ENCODE results near the gene ANKRD9. TPM values are rescaled to one million over a fixed set of nuclear protein-coding genes. Genes with fewer than 3 reads are reported as not detected.

The ANKRD9 gene
- total RNA-seq, 1 donor from 2014 or later = 31.4 TPM

- H3K27ac Mint-ChIP-seq = peak overlapping the region; percentile 94
- H3K36me3 Mint-ChIP-seq = peaks cover 4% of the 10 kb centered on the region
- TF ChIP-seq, protein P1, sequence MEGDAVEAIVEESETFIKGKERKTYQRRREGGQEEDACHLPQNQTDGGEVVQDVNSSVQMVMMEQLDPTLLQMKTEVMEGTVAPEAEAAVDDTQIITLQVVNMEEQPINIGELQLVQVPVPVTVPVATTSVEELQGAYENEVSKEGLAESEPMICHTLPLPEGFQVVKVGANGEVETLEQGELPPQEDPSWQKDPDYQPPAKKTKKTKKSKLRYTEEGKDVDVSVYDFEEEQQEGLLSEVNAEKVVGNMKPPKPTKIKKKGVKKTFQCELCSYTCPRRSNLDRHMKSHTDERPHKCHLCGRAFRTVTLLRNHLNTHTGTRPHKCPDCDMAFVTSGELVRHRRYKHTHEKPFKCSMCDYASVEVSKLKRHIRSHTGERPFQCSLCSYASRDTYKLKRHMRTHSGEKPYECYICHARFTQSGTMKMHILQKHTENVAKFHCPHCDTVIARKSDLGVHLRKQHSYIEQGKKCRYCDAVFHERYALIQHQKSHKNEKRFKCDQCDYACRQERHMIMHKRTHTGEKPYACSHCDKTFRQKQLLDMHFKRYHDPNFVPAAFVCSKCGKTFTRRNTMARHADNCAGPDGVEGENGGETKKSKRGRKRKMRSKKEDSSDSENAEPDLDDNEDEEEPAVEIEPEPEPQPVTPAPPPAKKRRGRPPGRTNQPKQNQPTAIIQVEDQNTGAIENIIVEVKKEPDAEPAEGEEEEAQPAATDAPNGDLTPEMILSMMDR (conservative IDR thresholded peaks at IDR 0.05) = no peak
- peak overlapping the region; percentile 89 for H3K4me3 Mint-ChIP-seq
- H3K27me3 Mint-ChIP-seq = no peaks in the 10 kb centered on the region
- no peaks in the 10 kb centered on the region for H3K9me3 Mint-ChIP-seq
- DNase-seq (ENCODE audit: extremely low spot score, unreplicated experiment) = no peak
- peaks cover 21% of the 10 kb centered on the region for H3K4me1 Mint-ChIP-seq (ENCODE audit: unreplicated experiment)
These were observed 1.3 kb upstream of the ANKRD9 start for GRCh38 chr14:102510616-102511520.

DNA sequence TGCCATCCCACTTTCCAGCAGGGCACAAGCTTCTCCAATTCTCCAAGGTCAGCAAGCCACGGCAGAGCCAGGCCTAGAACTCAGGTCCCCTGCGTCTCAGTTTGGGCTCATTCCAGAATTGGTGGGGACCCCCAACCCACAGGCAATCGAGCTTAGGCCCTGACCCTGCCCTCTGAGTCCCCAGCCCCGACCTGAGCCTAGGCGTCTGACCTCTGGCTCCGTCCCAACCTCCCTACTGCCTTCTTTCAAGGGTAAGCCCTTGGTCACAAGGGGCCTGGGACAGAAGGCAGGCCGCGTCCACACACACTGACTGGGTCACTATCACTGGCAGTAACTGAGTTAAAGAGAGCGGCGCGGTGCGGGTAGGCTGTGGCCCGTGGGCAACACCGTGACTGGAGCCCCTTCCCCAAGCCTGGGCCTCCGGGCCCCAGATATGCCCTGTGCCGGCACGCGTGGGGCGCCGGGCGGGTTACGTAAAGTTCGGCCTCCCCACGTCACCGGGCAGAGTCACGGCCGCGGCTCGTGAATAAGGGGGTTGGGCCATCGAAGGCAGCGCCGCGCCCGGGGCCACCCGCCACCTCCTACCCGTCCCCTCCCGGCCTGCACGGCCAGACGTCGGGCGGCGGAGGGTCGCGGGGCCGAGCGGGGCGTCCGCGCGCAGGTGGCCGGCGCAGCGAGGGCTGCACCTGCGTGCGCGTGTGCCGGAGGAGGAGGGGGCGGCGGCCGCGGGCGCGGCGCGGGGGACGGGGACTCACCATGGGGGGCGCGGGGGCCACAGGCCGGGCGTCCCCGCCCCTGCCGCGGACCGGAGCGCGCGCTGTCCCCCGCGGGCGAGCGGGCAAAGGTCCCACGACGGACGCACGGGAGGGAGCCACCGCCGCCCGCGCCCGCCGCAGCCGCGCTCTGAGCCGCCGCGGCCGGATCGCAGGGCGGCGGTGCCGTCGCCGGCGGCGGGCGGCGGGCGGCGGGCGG lies 516 bp downstream of the ANKRD9 start:
- Mint-ChIP-seq H3K27ac (peak overlapping the region; percentile 98), H3K27me3 (no peaks in the 10 kb centered on the region), H3K9me3 (no peaks in the 10 kb centered on the region), H3K4me1 (ENCODE audit: unreplicated experiment) (peaks cover 21% of the 10 kb centered on the region), H3K4me3 (peak overlapping the region; percentile 90), H3K36me3 (peaks cover 4% of the 10 kb centered on the region)
- TF ChIP-seq, protein P1 (conservative IDR thresholded peaks at IDR 0.05) = no peak
- no peak for DNase-seq (ENCODE audit: extremely low spot score, unreplicated experiment)

DNA sequence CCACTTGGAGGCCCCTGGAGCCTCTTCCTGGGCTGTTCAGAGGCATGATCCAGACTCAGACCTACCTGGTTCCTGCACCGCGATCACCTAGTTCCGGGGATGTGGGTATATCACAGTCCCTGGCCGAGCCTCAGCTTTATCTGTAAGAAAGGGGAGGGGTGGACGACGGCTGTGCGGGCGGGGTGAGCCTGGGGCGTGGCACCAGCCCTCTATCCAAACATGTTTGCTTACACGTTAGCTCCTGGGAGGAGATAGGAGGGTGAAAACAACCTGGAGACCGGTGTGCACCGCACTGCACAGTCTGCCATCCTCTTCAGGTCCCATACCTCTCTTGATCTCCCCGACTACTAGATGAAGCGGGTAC lies 1.2 kb downstream of the ANKRD9 start:
- Mint-ChIP-seq H3K27ac (peak overlapping the region; percentile 98), H3K36me3 (peaks cover 4% of the 10 kb centered on the region), H3K4me3 (peak overlapping the region; percentile 90), H3K9me3 (no peaks in the 10 kb centered on the region), H3K4me1 (ENCODE audit: unreplicated experiment) (peaks cover 21% of the 10 kb centered on the region), H3K27me3 (no peaks in the 10 kb centered on the region)
- no peak for DNase-seq (ENCODE audit: extremely low spot score, unreplicated experiment)
- TF ChIP-seq, protein P1 (conservative IDR thresholded peaks at IDR 0.05) = no peak

- H3K27me3 Mint-ChIP-seq = no peaks in the 10 kb centered on the region
- no peaks in the 10 kb centered on the region for H3K9me3 Mint-ChIP-seq
- H3K36me3 Mint-ChIP-seq = peaks cover 4% of the 10 kb centered on the region
- TF ChIP-seq, protein P1 (conservative IDR thresholded peaks at IDR 0.05) = peak; percentile 25
- H3K4me1 Mint-ChIP-seq (ENCODE audit: unreplicated experiment) = peaks cover 21% of the 10 kb centered on the region
- no peak for DNase-seq (ENCODE audit: extremely low spot score, unreplicated experiment)
- H3K4me3 Mint-ChIP-seq = peak overlapping the region; percentile 90
- peak overlapping the region; percentile 98 for H3K27ac Mint-ChIP-seq
These were observed 1.7 kb downstream of the ANKRD9 start for GRCh38 chr14:102507857-102508312.

DNA sequence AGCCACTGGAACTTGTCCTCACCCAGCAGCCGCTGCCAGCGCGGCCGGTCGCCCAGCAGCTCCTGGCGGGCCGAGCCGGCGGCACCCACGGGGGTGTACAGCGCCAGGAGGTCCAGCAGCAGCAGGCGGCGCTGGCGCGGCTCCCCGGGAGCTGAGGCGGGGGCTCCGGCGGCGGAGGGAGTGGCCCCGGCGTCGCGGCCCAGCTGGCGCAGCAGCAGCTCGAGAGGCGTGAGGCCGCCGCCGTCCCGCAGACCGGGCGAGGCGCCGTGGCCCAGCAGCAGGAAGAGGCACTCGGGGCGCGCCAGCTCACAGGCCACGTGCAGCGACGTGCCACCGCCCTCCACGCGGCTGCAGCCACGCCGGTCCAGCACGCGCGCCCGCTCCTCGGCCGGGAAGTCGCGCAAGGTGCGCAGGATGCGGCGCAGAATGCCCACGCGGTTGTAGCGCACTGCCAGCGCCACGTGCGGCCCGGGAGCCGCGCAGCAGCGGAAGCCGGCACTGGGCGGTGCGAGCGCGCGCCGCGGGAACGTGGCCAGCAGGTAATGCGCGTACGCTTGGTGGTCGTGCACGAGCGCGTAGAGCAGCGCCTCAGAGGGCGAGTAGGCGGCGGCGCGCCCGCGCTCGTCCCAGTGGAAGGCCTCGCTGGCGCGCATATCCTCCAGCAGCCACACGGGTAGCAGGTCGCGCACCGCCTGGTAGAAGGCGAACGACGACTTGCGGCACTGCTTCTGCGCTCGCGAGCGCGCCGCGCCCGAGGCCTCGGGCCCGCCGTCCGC lies 2.3 kb downstream of the ANKRD9 start:
- TF ChIP-seq, protein P1 (conservative IDR thresholded peaks at IDR 0.05) = no peak
- H3K36me3 Mint-ChIP-seq = peaks cover 4% of the 10 kb centered on the region
- H3K4me3 Mint-ChIP-seq = no peak overlapping the region
- DNase-seq (ENCODE audit: extremely low spot score, unreplicated experiment) = no peak
- H3K27ac Mint-ChIP-seq = no peak overlapping the region
- no peaks in the 10 kb centered on the region for H3K27me3 Mint-ChIP-seq
- H3K4me1 Mint-ChIP-seq (ENCODE audit: unreplicated experiment) = peaks cover 21% of the 10 kb centered on the region
- no peaks in the 10 kb centered on the region for H3K9me3 Mint-ChIP-seq
